Measurements from ENCODE around the gene ELFN2.

DNA sequence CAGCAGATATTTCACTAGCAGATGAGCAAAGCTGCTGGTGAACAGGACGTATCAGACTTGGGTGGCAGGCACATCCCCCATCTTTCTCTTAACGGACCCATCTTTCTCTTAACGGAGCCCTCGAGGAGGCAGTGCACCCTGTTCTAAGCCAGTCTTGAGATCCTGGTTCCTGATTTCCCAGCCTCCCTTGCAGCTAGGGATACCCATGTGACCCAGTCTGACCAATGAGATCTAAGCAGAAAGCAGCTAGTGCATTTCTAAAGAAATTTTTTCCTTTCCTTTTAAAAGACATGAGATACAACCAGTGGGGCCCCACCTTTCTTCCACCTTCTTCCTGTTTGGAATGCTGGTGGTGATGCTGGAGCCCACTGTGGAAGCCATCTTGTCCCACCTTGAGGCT is 13.6 kb upstream of the ELFN2 start:
- TF ChIP-seq, protein P1, sequence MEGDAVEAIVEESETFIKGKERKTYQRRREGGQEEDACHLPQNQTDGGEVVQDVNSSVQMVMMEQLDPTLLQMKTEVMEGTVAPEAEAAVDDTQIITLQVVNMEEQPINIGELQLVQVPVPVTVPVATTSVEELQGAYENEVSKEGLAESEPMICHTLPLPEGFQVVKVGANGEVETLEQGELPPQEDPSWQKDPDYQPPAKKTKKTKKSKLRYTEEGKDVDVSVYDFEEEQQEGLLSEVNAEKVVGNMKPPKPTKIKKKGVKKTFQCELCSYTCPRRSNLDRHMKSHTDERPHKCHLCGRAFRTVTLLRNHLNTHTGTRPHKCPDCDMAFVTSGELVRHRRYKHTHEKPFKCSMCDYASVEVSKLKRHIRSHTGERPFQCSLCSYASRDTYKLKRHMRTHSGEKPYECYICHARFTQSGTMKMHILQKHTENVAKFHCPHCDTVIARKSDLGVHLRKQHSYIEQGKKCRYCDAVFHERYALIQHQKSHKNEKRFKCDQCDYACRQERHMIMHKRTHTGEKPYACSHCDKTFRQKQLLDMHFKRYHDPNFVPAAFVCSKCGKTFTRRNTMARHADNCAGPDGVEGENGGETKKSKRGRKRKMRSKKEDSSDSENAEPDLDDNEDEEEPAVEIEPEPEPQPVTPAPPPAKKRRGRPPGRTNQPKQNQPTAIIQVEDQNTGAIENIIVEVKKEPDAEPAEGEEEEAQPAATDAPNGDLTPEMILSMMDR (IDR thresholded peaks at IDR 0.05): no peak
- TF ChIP-seq EP300 (IDR thresholded peaks at IDR 0.05) (no peak), POLR2AphosphoS5 (IDR thresholded peaks at IDR 0.05) (no peak)

Data from stomach (tissue), 4 donors.